ENCODE data around the gene LRBA. TPM values are rescaled to one million over a fixed set of nuclear protein-coding genes. Genes with fewer than 3 reads are reported as not detected.

The LRBA gene
- total RNA-seq, 1 experiment from 2014 or later = 69.1 TPM

DNA sequence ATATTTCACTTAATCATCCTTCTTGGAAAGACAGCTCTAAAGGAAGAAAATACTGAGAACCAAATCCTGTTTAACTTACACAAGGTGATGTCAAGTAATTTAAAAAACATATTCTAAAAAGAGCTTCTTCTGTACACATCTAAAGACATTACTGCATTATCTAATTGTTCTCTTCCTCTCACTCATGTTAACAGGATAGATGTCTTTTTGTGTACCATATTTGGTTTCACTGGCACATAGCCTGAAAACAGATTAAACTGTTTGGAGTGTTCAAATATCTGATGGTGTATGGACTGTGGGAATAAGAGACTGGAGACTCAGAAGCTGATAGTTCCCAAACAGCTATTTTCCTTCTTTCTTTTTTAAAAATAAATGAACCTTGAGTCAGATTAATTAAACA lies 646.4 kb downstream of the LRBA start (continued):
- TF ChIP-seq ZNF671 (CRISPR knock-in tag; IDR thresholded peaks at IDR 0.05) (no peak), GABPB1 (CRISPR knock-in tag; IDR thresholded peaks at IDR 0.05) (no peak), RORB (CRISPR knock-in tag; IDR thresholded peaks at IDR 0.05) (no peak), OVOL2 (CRISPR knock-in tag; IDR thresholded peaks at IDR 0.05; ENCODE audit: borderline replicate concordance) (no peak), GRHL2 (CRISPR knock-in tag; IDR thresholded peaks at IDR 0.05; ENCODE audit: insufficient replicate concordance, severe bottlenecking) (no peak), MXD4 (CRISPR knock-in tag; IDR thresholded peaks at IDR 0.05; ENCODE audit: borderline replicate concordance) (no peak), ETV6 (CRISPR knock-in tag; IDR thresholded peaks at IDR 0.05) (no peak)
- TF ChIP-seq, protein P1, sequence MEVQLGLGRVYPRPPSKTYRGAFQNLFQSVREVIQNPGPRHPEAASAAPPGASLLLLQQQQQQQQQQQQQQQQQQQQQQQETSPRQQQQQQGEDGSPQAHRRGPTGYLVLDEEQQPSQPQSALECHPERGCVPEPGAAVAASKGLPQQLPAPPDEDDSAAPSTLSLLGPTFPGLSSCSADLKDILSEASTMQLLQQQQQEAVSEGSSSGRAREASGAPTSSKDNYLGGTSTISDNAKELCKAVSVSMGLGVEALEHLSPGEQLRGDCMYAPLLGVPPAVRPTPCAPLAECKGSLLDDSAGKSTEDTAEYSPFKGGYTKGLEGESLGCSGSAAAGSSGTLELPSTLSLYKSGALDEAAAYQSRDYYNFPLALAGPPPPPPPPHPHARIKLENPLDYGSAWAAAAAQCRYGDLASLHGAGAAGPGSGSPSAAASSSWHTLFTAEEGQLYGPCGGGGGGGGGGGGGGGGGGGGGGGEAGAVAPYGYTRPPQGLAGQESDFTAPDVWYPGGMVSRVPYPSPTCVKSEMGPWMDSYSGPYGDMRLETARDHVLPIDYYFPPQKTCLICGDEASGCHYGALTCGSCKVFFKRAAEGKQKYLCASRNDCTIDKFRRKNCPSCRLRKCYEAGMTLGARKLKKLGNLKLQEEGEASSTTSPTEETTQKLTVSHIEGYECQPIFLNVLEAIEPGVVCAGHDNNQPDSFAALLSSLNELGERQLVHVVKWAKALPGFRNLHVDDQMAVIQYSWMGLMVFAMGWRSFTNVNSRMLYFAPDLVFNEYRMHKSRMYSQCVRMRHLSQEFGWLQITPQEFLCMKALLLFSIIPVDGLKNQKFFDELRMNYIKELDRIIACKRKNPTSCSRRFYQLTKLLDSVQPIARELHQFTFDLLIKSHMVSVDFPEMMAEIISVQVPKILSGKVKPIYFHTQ (CRISPR knock-in tag; IDR thresholded peaks at IDR 0.05) = no peak
- TF ChIP-seq, protein P2, sequence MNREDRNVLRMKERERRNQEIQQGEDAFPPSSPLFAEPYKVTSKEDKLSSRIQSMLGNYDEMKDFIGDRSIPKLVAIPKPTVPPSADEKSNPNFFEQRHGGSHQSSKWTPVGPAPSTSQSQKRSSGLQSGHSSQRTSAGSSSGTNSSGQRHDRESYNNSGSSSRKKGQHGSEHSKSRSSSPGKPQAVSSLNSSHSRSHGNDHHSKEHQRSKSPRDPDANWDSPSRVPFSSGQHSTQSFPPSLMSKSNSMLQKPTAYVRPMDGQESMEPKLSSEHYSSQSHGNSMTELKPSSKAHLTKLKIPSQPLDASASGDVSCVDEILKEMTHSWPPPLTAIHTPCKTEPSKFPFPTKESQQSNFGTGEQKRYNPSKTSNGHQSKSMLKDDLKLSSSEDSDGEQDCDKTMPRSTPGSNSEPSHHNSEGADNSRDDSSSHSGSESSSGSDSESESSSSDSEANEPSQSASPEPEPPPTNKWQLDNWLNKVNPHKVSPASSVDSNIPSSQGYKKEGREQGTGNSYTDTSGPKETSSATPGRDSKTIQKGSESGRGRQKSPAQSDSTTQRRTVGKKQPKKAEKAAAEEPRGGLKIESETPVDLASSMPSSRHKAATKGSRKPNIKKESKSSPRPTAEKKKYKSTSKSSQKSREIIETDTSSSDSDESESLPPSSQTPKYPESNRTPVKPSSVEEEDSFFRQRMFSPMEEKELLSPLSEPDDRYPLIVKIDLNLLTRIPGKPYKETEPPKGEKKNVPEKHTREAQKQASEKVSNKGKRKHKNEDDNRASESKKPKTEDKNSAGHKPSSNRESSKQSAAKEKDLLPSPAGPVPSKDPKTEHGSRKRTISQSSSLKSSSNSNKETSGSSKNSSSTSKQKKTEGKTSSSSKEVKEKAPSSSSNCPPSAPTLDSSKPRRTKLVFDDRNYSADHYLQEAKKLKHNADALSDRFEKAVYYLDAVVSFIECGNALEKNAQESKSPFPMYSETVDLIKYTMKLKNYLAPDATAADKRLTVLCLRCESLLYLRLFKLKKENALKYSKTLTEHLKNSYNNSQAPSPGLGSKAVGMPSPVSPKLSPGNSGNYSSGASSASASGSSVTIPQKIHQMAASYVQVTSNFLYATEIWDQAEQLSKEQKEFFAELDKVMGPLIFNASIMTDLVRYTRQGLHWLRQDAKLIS (CRISPR knock-in tag; IDR thresholded peaks at IDR 0.05; ENCODE audit: borderline replicate concordance) = no peak
- TF ChIP-seq, protein P3, sequence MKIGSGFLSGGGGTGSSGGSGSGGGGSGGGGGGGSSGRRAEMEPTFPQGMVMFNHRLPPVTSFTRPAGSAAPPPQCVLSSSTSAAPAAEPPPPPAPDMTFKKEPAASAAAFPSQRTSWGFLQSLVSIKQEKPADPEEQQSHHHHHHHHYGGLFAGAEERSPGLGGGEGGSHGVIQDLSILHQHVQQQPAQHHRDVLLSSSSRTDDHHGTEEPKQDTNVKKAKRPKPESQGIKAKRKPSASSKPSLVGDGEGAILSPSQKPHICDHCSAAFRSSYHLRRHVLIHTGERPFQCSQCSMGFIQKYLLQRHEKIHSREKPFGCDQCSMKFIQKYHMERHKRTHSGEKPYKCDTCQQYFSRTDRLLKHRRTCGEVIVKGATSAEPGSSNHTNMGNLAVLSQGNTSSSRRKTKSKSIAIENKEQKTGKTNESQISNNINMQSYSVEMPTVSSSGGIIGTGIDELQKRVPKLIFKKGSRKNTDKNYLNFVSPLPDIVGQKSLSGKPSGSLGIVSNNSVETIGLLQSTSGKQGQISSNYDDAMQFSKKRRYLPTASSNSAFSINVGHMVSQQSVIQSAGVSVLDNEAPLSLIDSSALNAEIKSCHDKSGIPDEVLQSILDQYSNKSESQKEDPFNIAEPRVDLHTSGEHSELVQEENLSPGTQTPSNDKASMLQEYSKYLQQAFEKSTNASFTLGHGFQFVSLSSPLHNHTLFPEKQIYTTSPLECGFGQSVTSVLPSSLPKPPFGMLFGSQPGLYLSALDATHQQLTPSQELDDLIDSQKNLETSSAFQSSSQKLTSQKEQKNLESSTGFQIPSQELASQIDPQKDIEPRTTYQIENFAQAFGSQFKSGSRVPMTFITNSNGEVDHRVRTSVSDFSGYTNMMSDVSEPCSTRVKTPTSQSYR (CRISPR knock-in tag; IDR thresholded peaks at IDR 0.05) = no peak

DNA sequence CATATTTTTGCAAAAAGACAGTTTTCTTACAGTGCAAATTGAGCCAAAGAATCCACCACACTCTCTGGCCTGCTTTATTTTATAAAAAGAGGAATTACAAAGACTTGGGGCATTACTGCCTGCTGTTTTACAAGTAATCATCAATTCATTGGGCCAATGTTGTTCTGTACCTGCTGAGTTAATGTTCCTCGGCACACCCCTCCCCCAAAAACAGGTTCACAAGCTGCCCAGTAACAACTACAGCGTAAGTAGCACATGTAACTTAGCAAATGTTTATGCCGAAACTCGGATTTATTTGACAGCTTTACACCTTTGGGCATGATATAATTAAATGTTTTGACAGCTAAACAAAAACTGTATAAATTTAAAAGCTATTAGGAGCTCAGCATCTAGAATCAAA lies 647.8 kb downstream of the LRBA start:
- peak overlapping the region; percentile 29 for H3K4me3 Mint-ChIP-seq
- H3K4me1 Mint-ChIP-seq = peaks cover 20% of the 10 kb centered on the region
- H3K27ac Mint-ChIP-seq = no peak overlapping the region
- no peaks in the 10 kb centered on the region for H3K36me3 Mint-ChIP-seq
- ATAC-seq (peak; percentile 70), DNase-seq (ENCODE audit: low spot score) (peak; percentile 34)
- H3K9me3 Mint-ChIP-seq = no peaks in the 10 kb centered on the region
- POLR2A ChIA-PET = no interaction called here
- H3K27me3 Mint-ChIP-seq (ENCODE audit: low read depth) = peaks cover 71% of the 10 kb centered on the region
- CTCF ChIA-PET = no interaction called here
- TF ChIP-seq, protein P1 (CRISPR knock-in tag; IDR thresholded peaks at IDR 0.05) = no peak
- TF ChIP-seq ESRRA (CRISPR knock-in tag; IDR thresholded peaks at IDR 0.05; ENCODE audit: borderline replicate concordance) = no peak
- TF ChIP-seq TP53 (CRISPR knock-in tag; IDR thresholded peaks at IDR 0.05) = no peak
- TF ChIP-seq NR2C2 (CRISPR knock-in tag; IDR thresholded peaks at IDR 0.05) = no peak
- TF ChIP-seq, protein P4, sequence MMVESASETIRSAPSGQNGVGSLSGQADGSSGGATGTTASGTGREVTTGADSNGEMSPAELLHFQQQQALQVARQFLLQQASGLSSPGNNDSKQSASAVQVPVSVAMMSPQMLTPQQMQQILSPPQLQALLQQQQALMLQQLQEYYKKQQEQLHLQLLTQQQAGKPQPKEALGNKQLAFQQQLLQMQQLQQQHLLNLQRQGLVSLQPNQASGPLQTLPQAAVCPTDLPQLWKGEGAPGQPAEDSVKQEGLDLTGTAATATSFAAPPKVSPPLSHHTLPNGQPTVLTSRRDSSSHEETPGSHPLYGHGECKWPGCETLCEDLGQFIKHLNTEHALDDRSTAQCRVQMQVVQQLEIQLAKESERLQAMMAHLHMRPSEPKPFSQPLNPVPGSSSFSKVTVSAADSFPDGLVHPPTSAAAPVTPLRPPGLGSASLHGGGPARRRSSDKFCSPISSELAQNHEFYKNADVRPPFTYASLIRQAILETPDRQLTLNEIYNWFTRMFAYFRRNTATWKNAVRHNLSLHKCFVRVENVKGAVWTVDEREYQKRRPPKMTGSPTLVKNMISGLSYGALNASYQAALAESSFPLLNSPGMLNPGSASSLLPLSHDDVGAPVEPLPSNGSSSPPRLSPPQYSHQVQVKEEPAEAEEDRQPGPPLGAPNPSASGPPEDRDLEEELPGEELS (CRISPR knock-in tag; IDR thresholded peaks at IDR 0.05) = peak; percentile 57; the same call in 1 of the 2 replicates
- TF ChIP-seq, protein P5, sequence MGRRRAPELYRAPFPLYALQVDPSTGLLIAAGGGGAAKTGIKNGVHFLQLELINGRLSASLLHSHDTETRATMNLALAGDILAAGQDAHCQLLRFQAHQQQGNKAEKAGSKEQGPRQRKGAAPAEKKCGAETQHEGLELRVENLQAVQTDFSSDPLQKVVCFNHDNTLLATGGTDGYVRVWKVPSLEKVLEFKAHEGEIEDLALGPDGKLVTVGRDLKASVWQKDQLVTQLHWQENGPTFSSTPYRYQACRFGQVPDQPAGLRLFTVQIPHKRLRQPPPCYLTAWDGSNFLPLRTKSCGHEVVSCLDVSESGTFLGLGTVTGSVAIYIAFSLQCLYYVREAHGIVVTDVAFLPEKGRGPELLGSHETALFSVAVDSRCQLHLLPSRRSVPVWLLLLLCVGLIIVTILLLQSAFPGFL (CRISPR knock-in tag; IDR thresholded peaks at IDR 0.05; ENCODE audit: borderline replicate concordance) = no peak
- TF ChIP-seq ELF4 (CRISPR knock-in tag; IDR thresholded peaks at IDR 0.05; ENCODE audit: low read depth) = no peak
- no peak for TF ChIP-seq ETV6 (CRISPR knock-in tag; IDR thresholded peaks at IDR 0.05)
- TF ChIP-seq GTF2I (CRISPR knock-in tag; conservative IDR thresholded peaks at IDR 0.05) = no peak
- no peak for TF ChIP-seq TCF7 (CRISPR knock-in tag; IDR thresholded peaks at IDR 0.05; ENCODE audit: low read depth)
- TF ChIP-seq FOXP1 (CRISPR knock-in tag; IDR thresholded peaks at IDR 0.05; ENCODE audit: borderline replicate concordance) = no peak
